ENCODE data around the gene MARCHF11.

The MARCHF11 gene

GRCh38 chr5:16050414-16050813, 129.2 kb downstream of the MARCHF11 start:
- DNase-seq = no peak

GRCh38 chr5:16049761-16050160, 129.8 kb downstream of the MARCHF11 start:
- no peak for DNase-seq

- no peak for DNase-seq
These were observed 131.5 kb downstream of the MARCHF11 start for GRCh38 chr5:16048132-16048531.

- no peak for DNase-seq
These were observed 136.1 kb downstream of the MARCHF11 start for GRCh38 chr5:16043349-16043965.

GRCh38 chr5:16037121-16037845, 142.3 kb downstream of the MARCHF11 start:
- no peak for DNase-seq

- no peak for DNase-seq
These were observed 145.1 kb downstream of the MARCHF11 start for GRCh38 chr5:16034319-16035001.

- no peak for DNase-seq
These were observed 146.2 kb downstream of the MARCHF11 start for GRCh38 chr5:16033187-16033925.

- DNase-seq = no peak
These were observed 150.9 kb downstream of the MARCHF11 start for GRCh38 chr5:16028708-16029107.

GRCh38 chr5:16025681-16026080, 153.9 kb downstream of the MARCHF11 start:
- no peak for DNase-seq

GRCh38 chr5:16018970-16019369, 160.6 kb downstream of the MARCHF11 start:
- no peak for DNase-seq

- no peak for DNase-seq
These were observed 161.9 kb downstream of the MARCHF11 start for GRCh38 chr5:16017720-16018119.

Measured in suppressor macrophage (primary cell).